D721Med (cell line): ENCODE data around the gene ANKRD42.

Experiments
- DNase-seq: peaks from one replicate; pipeline ENCODE4 v3.0.0; 2011; ENCODE audit warnings: low spot score; ENCODE audit not compliant: insufficient read length
- FAIRE-seq: peaks from 2 replicates; lab custom pipeline; 2011; peaks lifted over from hg19 to GRCh38; lab: Jason Lieb, UNC
- TF ChIP-seq, protein P1 (sequence below): IDR thresholded peaks from 2 replicates; pipeline ENCODE4 v1.5.1; 2012; ENCODE audit warnings: mild to moderate bottlenecking, control low read depth; ENCODE audit not compliant: insufficient read depth; ENCODE audit errors: missing control alignments

Gene ANKRD42

DNA sequence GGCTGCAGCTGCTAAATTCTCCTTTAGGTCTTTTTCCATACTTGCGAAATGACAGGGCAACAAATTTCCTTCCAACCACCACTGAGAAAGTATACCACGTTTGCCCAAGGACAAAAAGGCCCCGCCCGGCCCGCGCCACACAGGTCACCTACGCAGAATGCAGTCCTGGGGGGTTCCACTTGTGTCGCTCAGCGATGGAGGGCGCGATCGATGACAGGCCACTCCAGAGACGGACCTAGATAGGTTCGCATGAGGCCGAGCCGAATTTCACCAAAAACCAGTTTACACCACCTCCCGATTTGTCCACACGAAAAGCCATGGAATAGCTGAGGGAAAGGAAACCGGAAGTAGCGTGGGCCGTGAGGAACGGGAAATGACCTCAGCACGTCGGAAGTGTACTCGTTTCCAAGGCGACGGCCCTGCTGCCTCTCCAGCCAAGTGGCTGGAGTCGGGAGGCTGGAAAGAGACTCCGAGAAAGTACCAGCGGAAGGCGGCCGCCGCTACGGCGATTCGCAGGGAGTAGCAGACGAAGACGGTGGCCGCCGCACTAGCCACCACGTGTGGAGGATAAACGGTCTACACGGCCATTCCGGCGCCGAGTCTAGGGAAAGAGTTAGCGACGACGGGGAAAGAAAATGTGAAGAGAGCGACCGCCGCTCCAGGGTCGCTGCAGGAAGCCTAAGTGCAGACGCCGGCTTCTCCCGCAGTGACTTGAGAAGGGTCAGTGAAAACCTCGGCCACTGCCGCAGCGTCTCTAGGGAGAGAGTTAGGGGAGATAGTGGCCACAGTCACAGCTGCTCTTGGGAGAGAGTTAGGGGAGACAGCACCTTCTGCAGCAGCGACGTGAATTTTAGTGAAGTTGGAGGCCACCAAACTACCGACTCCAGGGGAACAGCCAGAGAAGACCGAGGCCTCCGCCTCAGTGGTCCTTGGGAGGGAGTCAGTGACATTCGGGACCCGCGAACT, at the start of gene ANKRD42:
ANKRD42 (plus strand) TSS at position 398 of the 966 bp plus-strand sequence. CDS start 959 bp downstream, outside the sequence.
- FAIRE-seq = peak; percentile 16
- TF ChIP-seq, protein P1, sequence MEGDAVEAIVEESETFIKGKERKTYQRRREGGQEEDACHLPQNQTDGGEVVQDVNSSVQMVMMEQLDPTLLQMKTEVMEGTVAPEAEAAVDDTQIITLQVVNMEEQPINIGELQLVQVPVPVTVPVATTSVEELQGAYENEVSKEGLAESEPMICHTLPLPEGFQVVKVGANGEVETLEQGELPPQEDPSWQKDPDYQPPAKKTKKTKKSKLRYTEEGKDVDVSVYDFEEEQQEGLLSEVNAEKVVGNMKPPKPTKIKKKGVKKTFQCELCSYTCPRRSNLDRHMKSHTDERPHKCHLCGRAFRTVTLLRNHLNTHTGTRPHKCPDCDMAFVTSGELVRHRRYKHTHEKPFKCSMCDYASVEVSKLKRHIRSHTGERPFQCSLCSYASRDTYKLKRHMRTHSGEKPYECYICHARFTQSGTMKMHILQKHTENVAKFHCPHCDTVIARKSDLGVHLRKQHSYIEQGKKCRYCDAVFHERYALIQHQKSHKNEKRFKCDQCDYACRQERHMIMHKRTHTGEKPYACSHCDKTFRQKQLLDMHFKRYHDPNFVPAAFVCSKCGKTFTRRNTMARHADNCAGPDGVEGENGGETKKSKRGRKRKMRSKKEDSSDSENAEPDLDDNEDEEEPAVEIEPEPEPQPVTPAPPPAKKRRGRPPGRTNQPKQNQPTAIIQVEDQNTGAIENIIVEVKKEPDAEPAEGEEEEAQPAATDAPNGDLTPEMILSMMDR = no peak
- DNase-seq = peak; percentile 92

DNA sequence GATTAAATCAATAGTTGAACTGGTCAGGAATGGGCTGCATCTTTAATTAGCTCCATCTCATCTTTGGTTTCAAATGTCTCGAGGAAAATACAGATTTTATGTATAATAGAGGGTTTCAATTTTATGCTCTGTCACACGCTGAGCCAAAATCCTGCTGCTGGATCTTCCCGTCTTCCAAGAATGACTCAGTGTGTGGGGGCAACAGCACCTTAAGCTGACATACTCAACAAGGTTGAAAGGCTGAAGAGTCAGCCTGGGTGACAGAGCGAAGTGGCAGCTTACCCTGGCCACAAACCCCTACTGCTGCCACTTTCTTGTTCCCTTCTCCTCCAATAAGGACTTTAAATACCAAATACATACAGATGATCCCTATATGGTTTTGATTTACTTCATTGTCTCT, 45.6 kb upstream of the ANKRD42 start:
- FAIRE-seq (no peak), DNase-seq (no peak)
- TF ChIP-seq, protein P1 = no peak

DNA sequence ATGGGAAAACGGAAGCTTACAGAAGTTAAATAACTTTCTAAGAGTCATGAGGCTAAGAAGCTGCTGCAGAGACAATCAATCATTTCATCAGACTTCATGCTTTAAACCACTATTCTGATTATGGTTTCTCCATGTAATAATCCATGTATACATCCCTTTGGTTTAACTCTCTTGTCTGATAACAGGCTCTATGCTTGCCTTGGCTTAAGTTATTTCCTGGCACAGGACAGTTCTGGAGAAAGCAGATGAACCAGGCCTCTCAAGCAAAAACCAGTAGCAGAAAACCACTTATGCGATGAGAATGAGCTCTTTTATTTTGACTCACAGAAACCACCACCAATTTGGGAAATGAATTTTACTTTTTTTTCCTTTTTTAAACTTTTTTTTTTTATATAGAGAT, 43.1 kb upstream of the ANKRD42 start:
- TF ChIP-seq, protein P1 = no peak
- no peak for FAIRE-seq

DNA sequence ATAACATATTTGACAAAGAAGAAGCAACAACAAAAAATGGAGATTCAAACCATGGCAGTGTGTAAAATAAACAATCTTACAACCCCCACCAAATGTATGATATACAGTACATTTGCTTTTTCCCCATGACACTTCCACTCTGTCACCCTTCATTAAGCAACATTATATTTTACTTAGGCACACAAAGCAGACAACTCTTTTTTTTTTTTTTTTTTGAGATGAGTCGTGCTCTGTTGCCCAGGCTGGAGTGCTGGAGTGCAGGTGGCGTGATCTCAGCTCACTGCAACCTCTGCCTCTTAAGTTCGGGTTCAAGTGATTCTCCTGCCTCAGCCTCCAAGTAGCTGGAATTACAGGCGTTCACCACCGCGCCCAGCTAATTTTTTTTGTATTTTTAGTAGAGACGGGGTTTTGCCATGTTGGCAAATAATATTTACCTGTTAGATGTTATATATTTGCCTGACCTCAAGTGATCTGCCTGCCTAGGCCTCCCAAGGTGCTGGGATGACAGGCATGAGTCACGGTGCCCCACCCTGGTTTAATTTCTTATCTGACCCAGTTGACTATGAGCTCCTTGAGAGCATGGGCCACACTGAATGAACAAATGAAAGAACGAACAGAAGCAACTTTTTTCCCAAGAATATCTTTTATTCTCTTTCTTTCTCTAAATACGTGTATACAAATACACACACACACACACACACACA, 42.1 kb upstream of the ANKRD42 start:
- no peak for DNase-seq
- TF ChIP-seq, protein P1 = no peak
- no peak for FAIRE-seq

More for the DNA sequence above, 43.1 kb upstream of the ANKRD42 start:
- no peak for DNase-seq

DNA sequence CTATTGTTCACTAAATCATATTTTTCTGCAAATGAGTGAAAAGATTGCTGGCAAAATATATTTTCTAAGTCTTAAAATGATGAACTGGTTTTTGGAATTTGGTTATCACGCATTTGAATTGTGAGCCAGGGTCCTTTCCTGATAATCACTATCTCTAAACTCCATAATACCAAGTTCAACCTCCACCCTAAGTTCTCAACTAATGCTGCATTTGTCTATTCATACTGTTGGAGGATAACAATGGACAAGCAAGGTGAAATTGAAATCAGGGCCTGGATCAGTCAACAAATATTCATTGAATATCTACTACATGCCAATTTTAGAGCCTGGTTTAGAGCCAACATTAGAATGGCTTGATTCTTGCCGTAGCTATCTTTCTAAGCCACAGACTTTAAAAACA, 41.2 kb upstream of the ANKRD42 start:
- FAIRE-seq (no peak), DNase-seq (no peak)
- TF ChIP-seq, protein P1 = no peak

DNA sequence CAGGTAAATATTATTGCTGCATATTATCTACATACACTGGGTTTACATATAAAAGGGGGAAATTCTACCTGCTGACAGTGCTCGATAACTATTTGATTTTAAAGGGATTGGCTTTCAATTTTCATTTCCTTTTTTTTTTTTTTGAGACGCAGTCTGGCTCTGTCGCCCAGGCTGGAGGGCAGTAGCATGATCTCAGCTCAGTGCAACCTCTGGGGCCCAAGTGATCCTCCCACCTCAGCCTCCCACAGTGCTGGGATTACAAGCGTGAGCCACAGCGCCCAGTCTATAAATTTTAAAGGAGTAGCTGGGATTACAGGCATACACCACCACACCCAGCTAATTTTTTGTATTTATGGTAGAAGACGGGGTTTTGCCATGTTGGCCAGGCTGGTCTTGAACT, 39.7 kb upstream of the ANKRD42 start:
- FAIRE-seq = no peak

More for the DNA sequence above, 39.7 kb upstream of the ANKRD42 start:
- TF ChIP-seq, protein P1 = no peak
- no peak for DNase-seq
